ENCODE measurements around the gene SHOC1.

Gene SHOC1

GRCh38 chr9:111832449-111832848 is 37.7 kb upstream of the SHOC1 start:
- Histone ChIP-seq H4K20me1 (no peaks in the 10 kb centered on the region), H3K4me2 (no peak overlapping the region), H3K27me3 (no peaks in the 10 kb centered on the region), H3K36me3 (no peaks in the 10 kb centered on the region), H3K9ac (no peak overlapping the region), H3K4me3 (no peak overlapping the region), H3K27ac (no peak overlapping the region), H3K4me1 (peaks cover 0 to 6% (median 0%) of the 10 kb centered on the region in 10 experiments; a peak in 4 of 20 replicates), H3K9me3 (replicated peaks in 1 of 11) (no peaks in the 10 kb centered on the region)
- no peak for TF ChIP-seq Cebpa-rat (IDR thresholded peaks at IDR 0.05)

- Histone ChIP-seq H3K36me3 (no peaks in the 10 kb centered on the region), H3K4me3 (no peak overlapping the region), H3K4me2 (no peak overlapping the region), H4K20me1 (no peaks in the 10 kb centered on the region), H3K27ac (no peak overlapping the region), H3K9ac (no peak overlapping the region), H3K9me3 (replicated peaks in 1 of 11) (no peaks in the 10 kb centered on the region), H3K4me1 (peaks cover 0 to 6% (median 0%) of the 10 kb centered on the region in 10 experiments; a peak in 1 of 20 replicates), H3K27me3 (no peaks in the 10 kb centered on the region)
- TF ChIP-seq Cebpa-rat (IDR thresholded peaks at IDR 0.05): no peak
Measured at GRCh38 chr9:111831371-111832108, 36.8 kb upstream of the SHOC1 start.

- H3K36me3 ChIP-seq: no peaks in the 10 kb centered on the region
- no peak overlapping the region for H3K9ac ChIP-seq
- H3K4me1 ChIP-seq: no peaks in the 10 kb centered on the region
- no peak overlapping the region for H3K4me3 ChIP-seq
- H3K27me3 ChIP-seq: no peaks in the 10 kb centered on the region
- H4K20me1 ChIP-seq: no peaks in the 10 kb centered on the region
- no peak overlapping the region for H3K27ac ChIP-seq
- H3K9me3 ChIP-seq (replicated peaks in 1 of 11): no peaks in the 10 kb centered on the region
- no peak for TF ChIP-seq Cebpa-rat (IDR thresholded peaks at IDR 0.05)
- no peak overlapping the region for H3K4me2 ChIP-seq
Measured at GRCh38 chr9:111828193-111828592, 33.5 kb upstream of the SHOC1 start.

GRCh38 chr9:111825468-111826145 is 30.9 kb upstream of the SHOC1 start:
- Histone ChIP-seq H3K9ac (no peak overlapping the region), H3K27ac (no peak overlapping the region), H3K4me2 (no peak overlapping the region), H3K36me3 (no peaks in the 10 kb centered on the region), H3K4me3 (no peak overlapping the region), H3K27me3 (no peaks in the 10 kb centered on the region), H3K9me3 (replicated peaks in 1 of 11) (no peaks in the 10 kb centered on the region), H3K4me1 (no peaks in the 10 kb centered on the region), H4K20me1 (no peaks in the 10 kb centered on the region)
- TF ChIP-seq Cebpa-rat (IDR thresholded peaks at IDR 0.05): no peak

- Histone ChIP-seq H3K36me3 (no peaks in the 10 kb centered on the region), H3K4me3 (no peak overlapping the region), H3K4me2 (no peak overlapping the region), H3K4me1 (no peaks in the 10 kb centered on the region), H3K27ac (no peak overlapping the region), H4K20me1 (no peaks in the 10 kb centered on the region), H3K9me3 (replicated peaks in 1 of 11) (no peaks in the 10 kb centered on the region), H3K27me3 (no peaks in the 10 kb centered on the region), H3K9ac (no peak overlapping the region)
- TF ChIP-seq Cebpa-rat (IDR thresholded peaks at IDR 0.05): no peak
Measured at GRCh38 chr9:111821006-111821528, 26.3 kb upstream of the SHOC1 start.

GRCh38 chr9:111819360-111819759 is 24.6 kb upstream of the SHOC1 start:
- Histone ChIP-seq H3K9me3 (replicated peaks in 1 of 11) (no peaks in the 10 kb centered on the region), H3K27ac (no peak overlapping the region), H3K9ac (no peak overlapping the region), H3K27me3 (no peaks in the 10 kb centered on the region), H3K4me1 (no peaks in the 10 kb centered on the region), H3K36me3 (no peaks in the 10 kb centered on the region), H3K4me3 (no peak overlapping the region), H4K20me1 (no peaks in the 10 kb centered on the region), H3K4me2 (no peak overlapping the region)
- TF ChIP-seq Cebpa-rat (IDR thresholded peaks at IDR 0.05): no peak

GRCh38 chr9:111815285-111816070 is 20.7 kb upstream of the SHOC1 start:
- Histone ChIP-seq H3K9me3 (replicated peaks in 1 of 11) (no peaks in the 10 kb centered on the region), H3K36me3 (no peaks in the 10 kb centered on the region), H3K4me1 (peaks cover 0 to 14% (median 6%) of the 10 kb centered on the region in 10 experiments; a peak in 9 of 20 replicates), H3K9ac (no peak overlapping the region), H3K4me3 (no peak overlapping the region), H3K27me3 (no peaks in the 10 kb centered on the region), H3K4me2 (no peak overlapping the region), H4K20me1 (no peaks in the 10 kb centered on the region; a peak in 1 of 22 replicates), H3K27ac (no peak overlapping the region)
- TF ChIP-seq Cebpa-rat (IDR thresholded peaks at IDR 0.05): no peak

GRCh38 chr9:111812337-111812736 is 17.6 kb upstream of the SHOC1 start:
- Histone ChIP-seq H3K36me3 (peaks cover 0 to 10% (median 0%) of the 10 kb centered on the region in 11 experiments; a peak in 2 of 22 replicates), H3K9ac (no peak overlapping the region), H4K20me1 (no peaks in the 10 kb centered on the region; a peak in 1 of 22 replicates), H3K4me1 (peaks cover 0 to 15% (median 6%) of the 10 kb centered on the region in 10 experiments; a peak in 9 of 20 replicates), H3K27me3 (no peaks in the 10 kb centered on the region), H3K4me3 (no peak overlapping the region), H3K9me3 (replicated peaks in 1 of 11) (no peaks in the 10 kb centered on the region), H3K4me2 (peak overlapping the region in 3 of 11 experiments; percentile 10 to 18 (median 14); a peak in 2 of 22 replicates), H3K27ac (no peak overlapping the region)
- TF ChIP-seq Cebpa-rat (IDR thresholded peaks at IDR 0.05): no peak

- H3K27ac ChIP-seq: no peak overlapping the region
- H3K9me3 ChIP-seq (replicated peaks in 1 of 11): no peaks in the 10 kb centered on the region
- no peaks in the 10 kb centered on the region; a peak in 1 of 22 replicates for H4K20me1 ChIP-seq
- TF ChIP-seq Cebpa-rat (IDR thresholded peaks at IDR 0.05): no peak
- no peak overlapping the region for H3K4me3 ChIP-seq
- peaks cover 0 to 10% (median 0%) of the 10 kb centered on the region in 11 experiments; a peak in 2 of 22 replicates for H3K36me3 ChIP-seq
- H3K9ac ChIP-seq: no peak overlapping the region
- peak overlapping the region in 2 of 11 experiments; percentile 3 to 31; a peak in 2 of 22 replicates for H3K4me2 ChIP-seq
- no peaks in the 10 kb centered on the region for H3K27me3 ChIP-seq
- H3K4me1 ChIP-seq: peaks cover 0 to 21% (median 6%) of the 10 kb centered on the region in 10 experiments; a peak in 9 of 20 replicates
Measured at GRCh38 chr9:111810908-111811307, 16.2 kb upstream of the SHOC1 start.

Measured in BLaER1 treated with 17β-estradiol and CSF1 and Interleukin-3, amounts not matched to agents 10 nM and 100 nM (cell line).